NCI-H2171 treated with DMSO at 0.1 percent for 48 hours (cell line): Measurements from ENCODE around the gene STAC3.

Experiments
- DNase-seq: peaks from one replicate; lab custom pipeline; 2025; lab: John Stamatoyannopoulos, UW

Gene STAC3

DNA sequence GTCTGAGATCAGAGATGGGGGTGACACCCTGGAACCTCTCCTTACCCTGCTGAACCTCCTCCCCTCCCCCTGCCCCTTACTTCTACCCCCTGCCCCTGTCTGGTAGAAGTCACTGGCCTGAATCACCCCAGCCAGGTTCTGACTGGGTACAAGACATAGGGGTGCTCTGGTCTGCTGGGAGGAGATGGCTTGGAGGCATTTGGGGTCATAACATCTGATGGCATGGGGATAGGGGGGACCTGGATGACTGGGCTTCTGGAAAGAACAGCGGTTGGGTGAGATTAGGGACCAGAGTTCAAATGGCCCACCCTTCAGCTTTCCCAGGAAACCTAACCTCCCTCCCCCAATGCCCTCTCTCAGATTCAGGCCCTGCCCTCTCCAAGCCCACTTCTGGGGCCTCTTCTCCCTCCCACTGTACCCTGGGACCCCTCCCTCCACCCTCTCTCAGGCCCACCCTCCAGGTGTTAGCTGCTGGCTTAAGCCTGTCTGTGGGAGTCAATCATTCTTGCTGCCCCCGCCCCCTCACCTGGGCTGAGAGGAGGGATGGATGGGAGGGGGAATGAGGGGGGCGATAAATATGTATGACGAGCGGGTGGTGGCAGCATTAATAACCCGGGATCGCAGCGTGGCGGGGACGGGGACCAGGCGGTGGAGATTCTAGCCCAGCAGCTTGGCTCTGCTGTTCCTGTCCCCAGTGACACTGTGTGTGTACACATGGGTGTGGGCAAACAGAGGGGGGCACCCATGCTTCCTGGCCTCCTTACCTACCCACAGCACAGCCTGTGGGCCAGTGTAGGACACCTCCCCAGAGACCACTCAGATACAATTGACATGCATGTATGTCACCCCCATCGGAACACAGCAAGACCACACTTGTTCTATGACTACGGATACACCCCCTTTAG, 28.4 kb downstream of the STAC3 start:
- DNase-seq, result no peak

GRCh38 chr12:57221169-57221917, 29.6 kb downstream of the STAC3 start:
- DNase-seq, result no peak

GRCh38 chr12:57220770-57221168, 30.2 kb downstream of the STAC3 start:
- DNase-seq, result no peak

DNA sequence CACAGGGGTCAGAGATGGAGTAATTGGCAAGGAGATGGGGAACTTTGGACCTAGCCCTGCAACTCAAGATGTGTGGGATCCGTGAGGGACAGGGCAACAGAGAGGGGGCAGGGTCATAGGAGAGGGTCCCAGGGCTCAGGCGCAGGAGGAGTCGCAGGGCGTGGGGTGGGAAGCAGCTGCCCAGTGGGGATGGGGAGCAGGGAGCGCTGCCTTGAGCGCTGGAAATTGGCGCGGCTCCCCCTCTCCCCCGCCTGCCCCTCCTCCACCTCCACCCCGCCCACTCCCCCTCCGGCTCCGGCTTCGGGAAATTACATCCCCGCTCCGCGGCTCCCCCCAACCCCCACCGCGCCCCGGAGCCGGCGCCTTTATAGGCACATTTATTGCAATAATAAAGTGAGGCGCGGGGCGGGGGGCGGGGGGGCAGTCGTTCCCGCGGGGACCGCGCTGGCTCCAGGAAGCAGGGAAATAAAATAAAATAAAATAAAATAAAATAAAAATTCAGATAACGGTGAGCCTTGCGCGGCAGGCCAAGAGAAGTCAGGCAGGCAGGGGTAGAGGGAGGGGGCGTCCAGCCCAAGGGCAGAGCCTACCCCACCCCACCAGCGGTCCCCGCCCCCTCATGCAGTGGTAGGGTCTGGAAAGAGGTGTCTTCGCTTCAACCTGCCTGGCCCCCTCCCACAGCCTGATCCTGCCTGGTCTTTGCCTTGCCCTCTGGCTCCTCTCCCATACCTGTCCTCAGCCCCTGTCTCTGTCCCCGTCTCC, 30.8 kb downstream of the STAC3 start:
- no peak for DNase-seq

DNA sequence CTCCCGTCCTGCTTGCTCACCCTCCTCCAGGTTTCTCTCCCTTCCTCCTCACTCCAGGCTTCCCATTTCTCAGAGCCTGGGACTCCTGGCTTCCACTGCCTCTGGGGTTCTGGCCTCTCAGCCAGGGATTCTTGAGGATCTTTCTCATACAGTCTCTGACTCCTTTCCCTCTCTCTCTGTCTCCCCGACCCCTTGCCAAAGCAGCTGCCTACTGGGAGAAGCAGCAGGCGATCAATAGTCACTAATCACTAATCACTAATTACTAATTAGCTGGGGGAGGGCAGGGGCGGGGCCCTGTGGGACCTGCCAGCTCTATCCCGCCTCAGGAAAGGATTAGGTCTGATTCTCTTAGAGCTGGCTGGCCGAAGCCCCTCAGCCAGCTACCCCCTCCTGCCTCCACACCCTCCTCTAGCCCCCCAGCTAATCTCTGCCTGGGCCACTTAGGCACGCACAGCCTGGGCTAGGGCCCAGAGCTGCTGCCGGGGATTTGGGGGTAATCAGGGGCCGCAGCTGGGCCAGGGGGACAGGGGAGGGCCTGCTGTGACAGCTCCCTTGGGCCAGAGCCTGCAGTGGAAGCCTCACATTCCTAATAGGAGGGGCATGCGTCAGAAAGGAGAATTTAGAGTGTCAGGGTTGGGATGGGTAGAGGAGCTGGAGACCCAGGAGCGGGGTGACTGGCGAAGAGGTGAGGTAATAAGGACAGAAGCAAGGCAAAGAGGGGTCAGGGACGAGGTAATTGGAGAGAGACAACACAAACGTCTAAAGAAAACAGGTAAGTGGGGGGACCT, 31.6 kb downstream of the STAC3 start:
- no peak for DNase-seq

DNA sequence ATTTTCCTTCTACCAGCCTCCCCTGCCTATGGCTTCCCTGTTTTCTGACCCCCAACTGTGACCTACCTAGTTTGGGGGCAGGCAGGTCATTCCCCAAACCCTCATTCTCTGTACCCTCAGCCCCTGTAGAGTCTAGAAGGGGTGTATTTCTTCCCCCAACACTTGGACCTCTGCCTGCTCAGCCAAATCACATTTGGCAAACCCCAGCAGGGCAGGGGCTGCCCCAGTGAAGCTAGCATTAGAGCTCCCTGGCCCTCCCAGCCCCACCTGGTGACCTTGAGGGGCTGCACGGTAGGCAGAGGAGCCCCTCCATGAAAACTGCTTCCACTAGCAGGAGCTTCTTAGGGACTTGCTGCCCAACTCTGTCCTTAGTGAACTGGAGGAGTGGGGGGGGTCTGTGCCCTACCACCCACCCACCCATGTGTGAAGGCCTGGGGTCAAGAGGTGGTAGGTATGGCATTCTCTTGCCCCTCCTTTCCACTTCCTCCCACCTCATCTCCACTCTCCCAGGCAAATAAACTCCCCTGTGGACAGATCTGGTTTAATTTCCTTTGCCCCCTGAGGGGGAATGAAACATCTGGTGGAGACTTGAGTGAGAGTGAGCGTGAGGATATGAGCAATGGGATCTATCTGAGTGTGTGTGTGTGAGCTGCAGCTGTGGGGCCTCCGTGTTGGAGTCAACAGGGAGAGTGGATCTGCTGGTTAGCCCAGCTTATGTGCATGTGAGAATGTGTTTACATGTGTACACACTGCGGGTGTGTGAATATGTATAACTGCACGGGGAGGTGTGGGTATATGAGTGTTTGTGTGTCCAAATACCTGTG, 32.7 kb downstream of the STAC3 start:
- no peak for DNase-seq

- DNase-seq, result peak; percentile 45
Measured at GRCh38 chr12:57216921-57217879, 33.8 kb downstream of the STAC3 start.

DNA sequence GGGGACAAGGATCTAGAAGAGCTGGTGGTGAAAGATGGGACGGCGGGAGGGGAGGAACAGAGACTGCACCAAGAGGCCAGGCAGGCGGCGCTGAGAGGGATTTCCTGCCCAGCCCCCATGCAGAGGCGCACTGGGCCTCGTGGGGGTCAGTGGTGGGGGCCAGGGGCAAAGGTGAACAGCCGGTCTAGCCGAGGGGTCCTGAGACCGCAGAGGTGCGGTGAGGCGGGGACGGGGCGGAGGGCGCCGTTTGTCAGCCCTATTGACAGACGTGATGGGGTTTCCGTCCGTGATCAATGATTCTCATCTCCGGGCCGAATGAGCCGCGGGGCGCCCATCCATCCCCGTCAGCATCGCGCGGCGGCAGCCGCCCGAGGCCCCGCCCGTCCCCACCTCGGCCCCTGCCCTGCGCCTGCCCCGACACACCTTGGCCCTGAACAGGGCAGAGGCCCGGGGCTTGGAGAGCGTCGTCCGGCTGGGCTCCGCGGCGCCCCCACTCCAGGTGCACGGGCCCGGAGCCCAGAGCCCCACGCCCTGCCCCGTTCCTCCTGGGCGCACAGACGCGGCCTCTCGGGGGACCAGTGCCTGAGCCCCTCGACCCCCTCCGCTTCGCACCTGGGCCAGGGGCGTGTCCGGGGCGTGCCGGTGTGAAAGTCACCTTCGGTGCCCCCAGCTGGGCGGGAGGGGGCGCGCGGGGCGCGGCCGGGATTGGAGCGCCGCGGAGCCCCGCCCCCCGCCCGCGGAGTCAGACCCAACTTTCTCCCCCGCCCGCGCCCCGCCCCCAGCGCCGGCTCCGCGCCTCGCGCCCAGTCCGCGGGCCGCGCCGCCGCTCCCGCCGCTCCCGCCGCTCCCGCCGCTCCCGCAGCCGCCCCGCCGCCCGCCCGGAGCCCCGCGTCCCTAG, 34.7 kb downstream of the STAC3 start, which contains the start of gene NXPH4:
TSS of gene NXPH4 (plus strand) at position 781 of the 898 bp plus-strand sequence. CDS start 176 bp downstream, outside the sequence.
- peak; percentile 65 for DNase-seq

- no peak for DNase-seq
Measured at GRCh38 chr12:57215668-57216013, 35.3 kb downstream of the STAC3 start.

GRCh38 chr12:57215065-57215464, 35.9 kb downstream of the STAC3 start:
- DNase-seq, result no peak

GRCh38 chr12:57214398-57214781, 36.6 kb downstream of the STAC3 start:
- DNase-seq, result peak; percentile 82

GRCh38 chr12:57213763-57214397, 37.1 kb downstream of the STAC3 start:
- DNase-seq, result no peak

DNA sequence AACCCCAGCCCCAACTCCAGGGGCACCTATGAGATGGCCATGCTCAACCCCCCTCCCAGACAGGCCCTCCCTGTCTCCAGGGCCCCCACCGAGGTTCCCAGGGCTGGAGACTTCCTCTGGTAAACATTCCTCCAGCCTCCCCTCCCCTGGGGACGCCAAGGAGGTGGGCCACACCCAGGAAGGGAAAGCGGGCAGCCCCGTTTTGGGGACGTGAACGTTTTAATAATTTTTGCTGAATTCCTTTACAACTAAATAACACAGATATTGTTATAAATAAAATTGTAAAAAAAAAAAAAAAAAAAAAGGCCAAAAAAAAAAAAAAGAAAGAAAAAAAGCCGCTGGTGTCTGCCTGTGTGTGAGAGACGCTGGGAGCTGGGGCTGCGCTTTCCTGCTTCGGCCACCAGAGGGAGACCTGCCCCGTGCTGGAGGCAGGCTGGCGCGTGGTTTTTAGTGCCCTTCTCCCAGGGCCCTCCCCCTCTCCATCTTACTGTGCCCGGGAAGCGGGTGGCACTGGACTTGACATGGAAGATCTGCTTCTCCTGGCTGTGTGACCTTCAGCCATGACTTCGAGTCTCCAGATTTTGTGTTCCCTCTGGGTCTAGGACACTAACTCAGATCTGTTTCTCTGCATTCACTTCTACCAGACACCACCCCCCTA, 37.8 kb downstream of the STAC3 start:
- peak; percentile 84 for DNase-seq

GRCh38 chr12:57212701-57213057, 38.3 kb downstream of the STAC3 start:
- no peak for DNase-seq

- DNase-seq, result no peak
Measured at GRCh38 chr12:57211791-57212700, 38.9 kb downstream of the STAC3 start.

GRCh38 chr12:57210926-57211692, 39.9 kb downstream of the STAC3 start:
- DNase-seq, result no peak
